AG08395 (cell line): Measurements from ENCODE around the gene SMURF1.
"Not testable (repeated sequence)": the region's sequence is repeated elsewhere in the genome, so short reads cannot be mapped to it uniquely, and the experiment has no call there.

Experiments used
- DNase-seq: peaks from one replicate; pipeline ENCODE4 v3.0.0; 2012; ENCODE audit warnings: mixed read lengths, low spot score

The SMURF1 gene

DNA sequence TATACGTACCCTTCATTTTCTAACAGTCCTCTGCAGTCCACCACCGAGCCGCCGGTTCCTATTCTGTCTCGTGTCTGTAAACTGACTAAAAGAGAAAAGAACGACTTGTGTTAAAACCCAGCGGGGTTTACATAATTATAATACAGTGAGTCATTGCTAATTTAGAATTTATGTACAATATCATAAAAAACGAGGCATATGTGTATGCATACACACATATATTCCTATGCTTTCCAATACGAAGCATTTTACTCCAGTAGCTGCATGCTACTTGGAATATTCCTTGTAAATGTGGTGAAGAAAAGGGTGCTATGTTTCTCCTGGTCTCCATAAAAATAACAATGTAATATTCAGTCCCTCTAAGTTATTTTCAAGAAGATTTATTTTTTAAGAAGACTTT, 89.1 kb downstream of the SMURF1 start:
- no peak for DNase-seq

DNA sequence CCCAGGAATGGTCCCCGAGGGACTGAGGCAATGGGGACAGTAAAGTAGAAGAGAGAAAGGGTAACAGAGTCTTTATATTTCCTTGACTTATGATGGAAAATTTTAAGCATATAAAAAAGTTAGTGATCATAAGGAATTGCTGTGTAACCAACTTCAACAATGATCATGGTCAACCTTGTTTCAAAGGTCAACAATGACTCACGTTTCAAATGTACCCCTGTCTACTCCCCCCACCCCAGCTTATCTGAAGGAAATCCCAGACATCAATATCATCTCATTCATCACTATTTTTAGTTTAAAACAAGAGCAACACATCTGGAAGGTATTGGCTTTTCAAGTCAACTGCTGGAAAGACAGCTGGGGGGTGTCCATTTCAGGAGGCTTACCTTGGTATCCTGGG, 92.9 kb downstream of the SMURF1 start:
- no peak for DNase-seq

DNA sequence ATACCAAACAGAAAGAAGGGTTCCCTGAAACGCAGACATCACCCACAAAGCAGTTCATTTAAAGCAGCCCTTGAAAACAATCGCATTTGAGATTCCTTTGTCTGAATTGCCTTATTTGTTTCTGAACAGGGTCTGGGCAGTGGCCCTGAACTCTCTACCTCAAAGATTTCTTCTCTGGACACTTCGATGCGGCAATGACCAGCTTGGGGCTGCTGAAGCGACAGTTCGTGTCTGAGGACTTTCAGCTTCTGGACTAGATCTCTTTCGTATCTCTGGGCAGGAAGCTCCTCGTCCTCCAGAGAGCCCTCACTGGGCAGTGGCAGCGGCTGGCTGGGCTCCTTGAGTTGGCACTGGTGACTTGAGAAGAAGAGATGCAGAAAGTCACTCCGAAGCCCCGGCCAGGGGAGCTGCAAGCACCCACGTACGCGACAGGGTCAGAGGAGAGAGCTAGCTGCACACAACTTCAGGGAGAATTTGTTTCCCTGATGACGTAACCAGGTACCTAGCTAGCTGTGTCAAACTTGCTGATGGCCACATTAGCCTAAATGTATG, 96.3 kb downstream of the SMURF1 start:
- no peak for DNase-seq

DNA sequence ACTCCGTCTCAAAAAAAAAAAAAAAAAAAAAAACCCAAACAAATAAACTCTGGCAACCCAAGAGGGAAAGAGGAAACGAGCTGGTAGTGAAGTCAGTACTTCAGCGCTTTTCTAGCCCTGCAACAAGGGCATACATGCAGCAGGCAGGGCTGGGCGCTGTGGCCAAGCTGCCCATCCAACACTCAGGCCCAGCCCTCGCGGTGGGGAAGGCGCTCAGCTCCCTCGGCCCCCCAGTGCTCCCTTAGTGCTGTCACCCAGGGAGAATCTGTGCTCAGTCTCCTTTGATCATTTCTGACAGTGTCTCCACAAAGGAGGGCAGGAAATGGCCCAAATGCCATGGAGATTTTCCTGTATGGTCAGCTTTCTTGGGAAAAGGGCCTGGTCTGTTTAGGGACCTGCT, 97.2 kb downstream of the SMURF1 start:
- DNase-seq: no peak

DNA sequence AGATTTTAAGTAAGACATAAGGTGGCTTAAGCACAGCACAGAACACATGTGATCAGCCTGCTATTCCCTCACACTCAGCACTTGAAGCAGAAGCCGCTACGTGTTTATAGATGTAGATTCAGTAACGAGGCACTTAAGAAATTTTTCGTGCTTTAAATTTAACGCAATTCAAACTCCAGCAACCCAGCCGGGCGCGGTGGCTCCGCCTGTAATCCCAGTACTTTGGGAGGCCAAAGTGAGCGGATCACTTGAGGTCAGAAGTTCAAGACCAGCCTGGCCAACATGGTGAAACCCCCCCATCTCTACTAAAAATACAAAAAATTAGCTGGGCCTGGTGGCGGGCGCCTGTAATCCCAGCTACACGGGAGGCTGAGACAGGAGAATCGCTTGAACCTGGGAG, 97.6 kb downstream of the SMURF1 start:
- DNase-seq: not testable (repeated sequence)

DNA sequence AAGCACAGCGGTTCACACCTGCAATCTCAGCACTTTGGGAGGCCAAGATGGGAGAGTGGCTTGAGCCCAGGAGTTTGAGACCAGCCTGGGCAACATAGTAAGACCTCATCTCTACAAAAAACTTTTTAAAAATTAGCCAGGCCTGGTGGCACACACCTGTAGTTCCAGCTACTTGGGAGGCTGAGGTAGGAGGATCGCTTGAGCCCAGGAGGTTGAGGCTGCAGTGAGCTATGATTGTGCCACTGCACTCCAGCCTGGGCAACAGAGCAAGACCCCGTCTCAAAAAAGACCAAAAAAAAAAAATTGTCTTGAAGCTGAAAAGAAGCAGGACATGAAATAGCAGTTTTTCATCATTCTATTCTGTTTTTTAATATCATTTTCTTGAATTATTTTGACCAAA, 99.0 kb downstream of the SMURF1 start:
- DNase-seq: not testable (repeated sequence)

DNA sequence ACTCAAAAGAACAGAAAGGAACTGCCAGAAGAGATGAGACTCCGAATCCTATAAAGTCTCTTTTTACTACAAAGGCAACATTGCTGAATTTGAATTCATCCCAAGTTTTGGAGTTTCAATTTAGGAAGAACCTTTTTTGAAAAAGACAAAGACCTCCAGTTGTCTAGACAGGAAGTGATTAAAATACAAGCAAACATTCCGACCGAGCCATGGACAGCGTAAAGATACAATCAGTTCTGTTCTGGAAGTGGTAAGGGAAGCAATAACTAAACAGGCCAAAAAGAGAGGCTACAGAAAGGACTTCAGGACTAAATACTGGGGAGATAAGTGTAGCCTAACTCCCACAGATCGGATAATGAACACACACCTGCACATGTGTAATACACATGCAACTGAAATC, 101.0 kb downstream of the SMURF1 start:
- no peak for DNase-seq

DNA sequence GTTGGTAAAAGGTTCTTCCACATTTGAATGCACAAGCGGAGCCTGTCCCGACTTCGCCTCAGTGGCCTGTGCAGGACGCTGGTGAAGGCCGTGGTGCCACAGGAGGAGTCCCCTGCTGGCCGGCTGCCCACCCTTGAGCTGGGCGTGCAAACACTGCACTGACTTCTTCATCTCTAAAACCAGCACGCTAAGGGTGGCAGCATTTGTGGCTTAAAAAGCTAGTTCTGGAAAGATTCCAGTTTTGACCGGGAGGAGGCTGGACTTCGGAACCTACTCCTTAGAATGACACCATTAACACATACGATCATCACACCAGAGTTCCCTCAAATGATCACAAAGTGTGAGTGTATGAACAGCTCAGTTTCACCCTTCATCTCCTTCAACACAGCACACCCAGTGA, 102.4 kb downstream of the SMURF1 start:
- no peak for DNase-seq

DNA sequence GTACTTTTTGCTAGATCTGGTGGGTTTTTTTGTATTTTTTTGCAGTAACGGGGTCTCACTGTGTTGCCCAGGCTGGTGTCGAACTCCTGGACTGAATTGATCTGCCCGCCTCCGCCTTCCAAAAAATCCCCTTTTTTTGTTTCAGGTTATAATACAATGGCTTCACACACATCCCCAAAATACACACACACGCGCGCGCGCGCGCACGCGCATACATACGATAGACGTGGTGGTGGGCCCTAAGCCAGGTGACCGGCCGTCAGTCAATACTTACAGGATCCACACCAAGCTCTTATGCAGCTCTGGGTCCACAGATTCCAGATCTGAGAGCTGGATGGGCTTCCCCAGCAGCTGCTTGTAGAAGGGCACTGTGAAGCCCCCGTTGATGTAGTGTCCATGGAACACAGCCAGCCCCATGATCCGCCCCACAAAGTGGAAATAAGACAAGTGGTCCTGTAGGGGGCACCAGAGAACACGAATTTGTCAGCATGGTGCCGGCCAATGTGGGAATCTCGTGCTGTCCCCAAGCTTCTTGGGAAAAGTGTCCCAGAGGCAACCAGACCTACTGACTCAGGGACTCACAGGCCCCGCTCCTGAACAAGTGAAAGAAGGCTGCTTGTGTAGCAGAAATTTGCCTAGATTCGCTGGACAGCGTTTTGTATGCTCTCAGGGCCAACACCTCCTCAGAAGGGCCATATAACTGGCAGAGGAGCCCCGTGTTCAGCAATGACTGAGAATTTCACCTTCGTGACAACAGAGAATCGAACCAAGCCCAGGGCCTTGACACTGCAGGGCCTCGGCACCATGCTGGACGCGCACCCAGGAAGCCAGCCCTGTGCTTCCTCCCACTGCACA, 103.6 kb downstream of the SMURF1 start:
- peak; percentile 94 for DNase-seq

DNA sequence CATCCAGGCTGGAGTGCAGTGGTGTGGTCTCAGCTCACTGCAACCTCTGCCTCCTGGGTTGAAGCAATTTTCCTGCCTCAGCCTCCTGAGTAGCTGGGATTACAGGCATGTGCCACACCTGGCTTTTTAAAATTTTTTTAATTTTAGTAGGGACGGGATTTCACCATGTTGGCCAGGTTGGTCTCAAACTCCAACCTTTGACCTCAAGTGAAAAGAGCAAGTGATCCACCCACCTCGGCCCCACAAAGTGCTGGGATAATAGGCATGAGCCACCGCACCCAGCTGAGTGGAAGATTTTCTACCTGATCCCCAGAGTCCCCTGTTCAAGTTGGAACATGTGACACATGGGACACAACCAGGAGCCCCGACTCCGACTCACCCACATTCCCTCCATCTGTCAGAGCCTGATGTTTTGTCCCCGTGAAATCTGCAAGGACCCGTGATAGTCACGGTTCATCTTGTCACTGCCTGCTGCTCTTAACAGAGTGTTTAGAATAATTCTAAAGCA, 104.5 kb downstream of the SMURF1 start:
- no peak for DNase-seq

DNA sequence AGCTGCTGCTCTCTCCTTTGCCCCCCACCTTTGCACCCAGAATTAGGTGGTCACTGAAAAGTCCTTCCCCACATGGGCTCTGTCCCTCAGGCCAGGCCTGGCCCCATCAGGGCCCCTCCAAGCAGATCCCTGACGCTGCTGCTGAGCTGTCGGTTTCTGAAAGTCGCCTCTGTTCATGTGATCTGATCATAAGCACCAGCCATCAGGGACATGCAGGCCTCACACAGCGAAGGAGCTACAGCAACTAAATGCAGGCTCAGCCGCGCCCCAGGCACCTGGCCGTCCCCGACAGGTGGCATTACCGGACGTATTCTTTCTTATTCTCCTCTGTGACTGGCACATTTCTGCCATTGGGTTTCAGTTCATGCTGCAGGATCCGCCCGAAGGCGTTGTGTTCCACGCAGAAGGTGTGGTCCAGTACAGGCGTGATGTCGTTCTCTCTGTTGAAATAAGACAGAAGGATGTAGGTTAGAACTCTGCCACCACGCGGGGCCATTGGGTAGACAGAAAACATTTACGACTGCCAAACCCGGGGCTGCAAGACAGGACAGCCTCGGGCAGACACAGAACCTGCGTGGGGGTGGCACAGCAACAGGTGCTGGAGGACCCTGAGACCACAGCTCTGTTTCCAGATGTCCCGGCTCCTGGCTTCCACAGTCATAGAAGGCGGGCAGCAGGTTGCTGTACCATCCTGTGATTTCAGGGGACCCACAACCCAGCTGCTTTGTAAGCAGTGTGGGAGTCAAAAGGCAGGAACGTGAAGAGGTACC, 105.6 kb downstream of the SMURF1 start:
- no peak for DNase-seq

DNA sequence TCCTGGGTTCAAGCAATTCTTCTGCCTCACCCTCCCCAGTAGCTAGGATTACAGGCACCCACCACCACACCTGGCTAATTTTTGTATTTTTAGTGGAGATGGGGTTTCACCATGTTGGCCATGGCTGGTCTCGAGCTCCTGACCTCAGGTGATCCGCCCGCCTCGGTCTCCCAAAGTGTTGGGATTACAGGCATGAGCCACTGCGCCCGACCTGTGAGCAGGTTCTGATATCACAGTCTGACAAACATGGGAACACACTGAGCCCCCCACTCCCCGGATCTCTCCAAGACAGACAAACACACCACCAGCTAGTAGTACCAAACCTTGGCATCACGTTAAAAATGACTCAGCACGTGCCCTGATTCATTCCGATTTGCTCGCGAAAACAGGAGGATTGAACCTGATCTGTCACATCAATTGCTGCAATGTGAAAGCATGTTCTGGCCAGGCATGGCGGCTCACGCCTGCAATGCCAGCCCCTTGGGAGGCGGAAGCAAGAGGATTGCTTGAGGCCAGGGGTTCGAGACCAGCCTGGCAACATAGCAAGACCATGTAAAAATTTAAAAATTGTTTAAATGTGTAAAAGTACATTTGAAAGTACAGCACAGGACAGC, 106.5 kb downstream of the SMURF1 start:
- DNase-seq: no peak

DNA sequence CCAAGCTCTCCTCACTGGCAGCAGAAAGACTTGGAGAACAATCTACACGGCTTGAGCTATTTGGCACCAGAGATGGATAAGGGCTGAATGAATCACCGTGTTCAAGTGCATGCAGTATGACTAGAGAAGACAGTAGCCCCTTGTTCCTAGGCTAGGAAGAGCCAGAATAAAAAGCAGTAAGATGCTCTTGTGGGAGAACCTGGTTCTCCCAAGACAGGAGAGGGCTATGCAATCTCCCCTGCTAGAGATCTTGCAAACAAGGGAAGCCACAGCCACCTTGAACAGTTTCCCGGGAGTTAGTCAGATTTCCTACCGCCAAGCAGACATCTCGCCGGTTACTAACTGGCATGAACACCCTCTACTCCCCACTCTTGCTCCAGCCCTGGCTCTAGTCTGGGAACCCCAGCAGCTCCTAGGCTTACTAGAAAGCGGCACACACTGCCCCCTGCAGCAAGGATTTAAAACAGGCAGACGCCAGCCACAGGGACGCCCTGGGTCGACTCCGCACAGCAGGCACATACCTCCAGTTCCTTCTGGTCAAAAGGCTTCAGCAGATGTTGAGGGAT, 107.3 kb downstream of the SMURF1 start:
- DNase-seq: peak; percentile 84

DNA sequence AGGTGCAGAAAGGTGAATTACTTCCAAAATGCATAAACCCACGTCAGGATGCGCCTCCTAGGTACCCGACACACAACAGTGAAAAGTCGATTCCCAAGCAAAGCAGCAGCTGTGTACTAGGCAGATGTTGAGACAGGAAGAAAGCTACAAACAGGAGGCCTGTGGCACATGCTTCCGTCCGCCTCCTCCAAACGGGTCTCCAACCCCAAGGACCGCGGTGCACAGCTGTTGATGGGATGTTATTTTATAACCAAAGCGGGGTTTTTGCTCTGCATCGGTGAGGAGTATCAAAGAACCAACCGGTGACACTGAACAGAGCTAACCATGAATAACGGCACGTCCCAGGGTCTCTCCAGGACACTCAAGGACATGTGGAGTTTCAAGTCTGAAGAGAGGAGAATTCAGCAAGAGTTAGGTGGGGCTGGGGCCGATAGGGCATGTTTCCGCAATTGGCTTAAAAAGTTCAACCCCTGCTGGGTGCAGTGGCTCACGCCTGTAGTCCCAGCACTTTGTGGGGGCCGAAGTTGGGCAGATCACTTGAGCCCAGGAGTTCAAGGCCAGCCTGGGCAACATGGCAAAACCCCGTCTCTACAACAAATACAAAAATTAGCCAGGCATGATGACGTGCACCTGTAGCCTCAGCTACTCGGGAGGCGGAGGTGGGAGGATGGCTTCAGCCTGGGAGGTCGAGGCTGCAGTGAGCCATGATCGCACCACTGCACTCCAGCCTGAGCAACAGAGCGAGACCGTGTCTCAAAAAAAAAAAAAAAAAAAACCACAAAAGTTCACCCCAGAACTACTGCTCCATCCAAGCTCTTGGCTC, 108.0 kb downstream of the SMURF1 start:
- no peak for DNase-seq

DNA sequence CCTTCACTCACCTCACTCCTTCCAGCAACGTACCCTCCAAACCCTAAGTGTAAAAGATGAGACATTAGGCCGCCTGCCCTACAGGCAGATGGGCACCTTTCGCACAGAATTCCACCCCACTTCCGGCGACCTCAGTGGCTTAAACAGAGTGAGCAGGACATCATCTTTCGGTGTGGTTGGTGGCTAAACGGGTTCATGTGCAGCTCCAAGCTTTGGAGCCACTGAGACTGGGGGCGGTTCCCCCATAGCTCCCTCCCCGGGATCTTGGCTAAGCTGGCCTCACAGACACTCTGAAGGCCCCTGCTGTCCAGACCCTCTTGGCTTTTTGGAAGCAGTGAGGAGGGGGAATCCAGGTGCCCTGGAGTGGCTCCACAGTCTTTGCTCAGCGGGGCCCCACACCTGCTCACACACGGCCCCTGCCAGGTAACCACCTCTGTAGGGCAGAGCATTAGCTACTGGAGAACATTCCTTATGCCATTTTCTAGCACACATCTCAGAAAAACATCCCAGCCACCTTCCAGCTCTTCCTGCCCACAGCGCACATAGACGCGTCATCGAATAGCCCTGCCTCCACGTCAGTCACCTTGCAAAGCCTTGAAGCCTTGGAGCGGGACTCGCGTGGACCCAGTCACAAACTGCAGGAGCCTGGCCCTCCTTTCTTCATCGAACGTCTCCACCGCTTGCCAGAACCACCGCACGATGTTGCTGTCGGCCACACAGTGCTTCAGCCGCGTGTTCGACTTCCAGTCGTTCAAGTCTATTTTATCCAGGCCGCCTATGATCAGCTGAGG, 108.8 kb downstream of the SMURF1 start:
- no peak for DNase-seq

DNA sequence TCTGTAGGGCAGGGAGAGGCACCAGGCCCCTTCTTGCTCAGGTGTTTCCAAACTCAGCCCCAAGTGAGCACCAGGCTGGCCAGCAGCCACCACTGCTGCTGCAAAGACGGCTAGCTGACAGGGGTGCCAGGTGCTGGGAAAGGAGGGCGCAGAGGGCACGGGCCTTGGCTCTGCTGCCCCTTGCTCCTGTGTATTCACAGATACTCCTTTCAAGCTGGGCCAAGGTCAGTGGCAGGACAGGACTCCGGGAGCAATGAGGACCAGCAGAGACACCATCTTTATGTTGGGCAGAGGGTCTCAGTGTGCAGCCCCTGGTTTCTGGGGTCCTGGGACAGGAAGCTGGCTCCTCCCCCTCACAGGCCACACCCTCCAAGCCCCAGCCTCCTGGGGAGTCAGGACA, 110.1 kb downstream of the SMURF1 start:
- DNase-seq: no peak

DNA sequence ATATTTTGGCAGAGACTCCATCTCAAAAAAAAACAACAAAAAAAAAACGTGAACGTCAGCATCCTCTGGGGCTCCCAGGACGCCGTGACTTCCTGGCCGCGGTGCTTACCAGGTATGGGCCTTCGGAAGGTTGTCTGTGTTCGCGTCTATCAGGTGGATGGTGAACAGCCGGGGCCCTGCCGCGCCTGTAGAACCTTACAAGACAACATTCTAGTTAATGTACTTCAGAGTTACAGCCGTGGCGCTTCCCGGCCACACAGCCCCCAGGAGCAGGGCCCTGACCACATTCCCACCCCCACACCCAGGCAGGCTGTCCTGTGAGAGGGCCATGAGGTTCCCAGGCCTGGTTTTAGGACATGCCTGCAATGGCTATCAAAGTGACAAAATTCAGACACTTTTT, 111.0 kb downstream of the SMURF1 start:
- DNase-seq: no peak

DNA sequence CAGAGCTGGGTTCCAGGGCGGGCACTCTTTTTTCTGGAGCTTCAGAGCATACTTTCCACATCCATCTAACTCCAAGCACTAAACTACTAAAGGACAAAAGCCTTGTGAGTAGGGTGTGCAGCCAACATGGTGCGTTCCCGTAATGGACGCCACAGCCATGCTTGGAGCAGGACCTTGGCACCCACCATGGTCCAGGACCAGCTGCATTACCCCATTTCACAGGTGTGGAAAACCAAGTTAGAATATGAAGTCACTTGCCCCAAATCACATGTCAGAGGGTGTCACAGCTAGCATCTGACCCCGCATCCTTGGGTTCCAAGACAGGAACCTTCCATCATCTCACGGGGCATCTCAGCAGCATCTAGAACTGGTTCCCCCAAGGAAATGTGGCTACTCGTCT, 112.4 kb downstream of the SMURF1 start:
- no peak for DNase-seq

DNA sequence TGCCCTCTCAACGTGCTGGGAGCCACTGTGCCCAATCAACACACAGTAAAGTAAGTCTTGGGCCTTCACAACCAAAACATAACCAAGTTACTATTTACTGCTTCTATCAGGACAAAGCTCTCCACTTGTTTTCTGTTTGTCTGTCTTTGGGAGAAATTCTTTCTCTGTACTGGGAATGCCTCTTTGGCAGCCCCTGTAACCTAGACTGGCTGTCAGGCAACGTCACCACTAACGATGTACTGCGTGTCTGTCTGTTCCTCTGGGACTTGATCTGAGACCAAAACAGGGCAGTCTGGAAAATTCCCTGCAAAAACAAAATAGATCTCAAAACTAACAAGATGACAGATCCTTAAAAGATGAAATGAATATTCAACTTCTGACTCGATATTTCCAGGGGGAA, 113.0 kb downstream of the SMURF1 start:
- peak; percentile 15 for DNase-seq

DNA sequence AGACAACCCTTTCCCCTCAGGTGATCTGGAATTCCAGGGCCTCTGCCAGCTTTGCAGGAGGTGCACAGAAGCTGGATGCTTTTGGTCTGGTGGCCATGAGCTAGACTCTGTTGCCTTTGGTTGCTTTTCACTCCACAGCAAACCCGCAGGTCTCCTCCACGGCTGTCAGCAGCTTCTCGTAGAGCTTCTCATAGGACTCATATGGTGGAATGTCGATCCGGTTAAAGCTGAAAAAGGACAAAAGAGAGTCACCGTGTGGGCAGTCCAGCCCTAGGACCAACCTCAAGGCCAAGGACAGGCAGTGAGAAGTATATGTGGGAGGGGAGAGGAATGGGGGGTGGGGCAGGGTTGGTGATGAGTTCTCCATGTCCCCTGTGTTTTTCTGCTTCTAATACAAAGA, 113.5 kb downstream of the SMURF1 start:
- DNase-seq: no peak
